GM23338 (cell line): Measurements from ENCODE around the gene PCDHGA1. TPM values are rescaled to one million over a fixed set of nuclear protein-coding genes. Genes with fewer than 3 reads are reported as not detected.

Experiments
- ATAC-seq: fragments of 200-7000 bp; cut with Tn5 transposase; 3 replicates; pipeline ENCODE4 v1.9.1; 2020
- DNase-seq: peaks from one replicate; pipeline ENCODE4 v3.0.0-alpha.2; 2015; ENCODE audit warnings: low spot score
- H2AFZ ChIP-seq: fragments of 200-600 bp; sonication (generic); 2 replicates; pipeline ENCODE4 v1.8.0; 2016; ENCODE audit warnings: antibody characterized with exemption, mild to moderate bottlenecking, moderate library complexity
- H3F3A ChIP-seq: fragments of 200-600 bp; sonication (generic); replicated peaks from 2 replicates; pipeline ENCODE4 v1.8.0; 2017; ENCODE audit warnings: antibody characterized with exemption, mixed run types, low read depth
- H3K27ac ChIP-seq: fragments of 200-600 bp; sonication (generic); 2 replicates; pipeline ENCODE4 v1.6.1; 2016; ENCODE audit warnings: low read depth
- H3K27me3 ChIP-seq: fragments of 200-600 bp; sonication (generic); 2 replicates; pipeline ENCODE4 v1.8.0; 2016; ENCODE audit warnings: mild to moderate bottlenecking, mixed run types, moderate library complexity; ENCODE audit not compliant: insufficient read depth
- H3K36me3 ChIP-seq: fragments of 200-600 bp; sonication (generic); 2 replicates; pipeline ENCODE4 v1.8.0; 2016; ENCODE audit warnings: mild to moderate bottlenecking; ENCODE audit not compliant: insufficient read depth
- H3K4me1 ChIP-seq: fragments of 200-600 bp; sonication (generic); 2 replicates; pipeline ENCODE4 v1.8.0; 2016; ENCODE audit warnings: mild to moderate bottlenecking, moderate library complexity; ENCODE audit not compliant: insufficient read depth
- H3K4me2 ChIP-seq: fragments of 200-600 bp; sonication (generic); 2 replicates; pipeline ENCODE4 v1.7.1; 2017; ENCODE audit warnings: mixed run types
- H3K4me3 ChIP-seq: fragments of 200-600 bp; sonication (generic); 2 replicates; pipeline ENCODE4 v1.6.1; 2016; ENCODE audit warnings: mixed run types
- H3K79me2 ChIP-seq: fragments of 200-600 bp; sonication (generic); replicated peaks from 2 replicates; pipeline ENCODE4 v1.8.0; 2017; ENCODE audit warnings: mild to moderate bottlenecking; ENCODE audit not compliant: insufficient read depth
- H3K9me2 ChIP-seq: fragments of 200-600 bp; sonication (generic); 2 replicates; pipeline ENCODE4 v1.8.0; 2017; ENCODE audit not compliant: insufficient read depth
- H4K20me1 ChIP-seq: fragments of 200-600 bp; sonication (generic); replicated peaks from 2 replicates; pipeline ENCODE4 v1.8.0; 2017; ENCODE audit warnings: mild to moderate bottlenecking; ENCODE audit not compliant: insufficient read depth
- H3K27ac Mint-ChIP-seq: 2 replicates; pipeline ENCODE4 v1.8.0; 2020; ENCODE audit warnings: inconsistent platforms, mild to moderate bottlenecking, moderate library complexity, mixed read lengths
- H3K27me3 Mint-ChIP-seq: 3 replicates; pipeline ENCODE4 v1.8.0; 2022; ENCODE audit warnings: low read depth, mild to moderate bottlenecking, moderate library complexity, mixed read lengths, inconsistent platforms; ENCODE audit not compliant: insufficient read depth, poor library complexity
- H3K36me3 Mint-ChIP-seq: 3 replicates; pipeline ENCODE4 v1.8.0; 2021; ENCODE audit warnings: low read depth, mild to moderate bottlenecking, inconsistent platforms, moderate library complexity, mixed read lengths
- H3K4me1 Mint-ChIP-seq: 3 replicates; pipeline ENCODE4 v1.8.0; 2020; ENCODE audit warnings: mild to moderate bottlenecking, inconsistent platforms, mixed read lengths
- H3K4me3 Mint-ChIP-seq: 3 replicates; pipeline ENCODE4 v1.8.0; 2021; ENCODE audit warnings: moderate library complexity, mild to moderate bottlenecking, inconsistent platforms, mixed read lengths
- H3K9me3 Mint-ChIP-seq: 3 replicates; pipeline ENCODE4 v1.8.0; 2020; ENCODE audit warnings: moderate library complexity, mild to moderate bottlenecking, inconsistent platforms, mixed read lengths
- CREB1 ChIP-seq: fragments of 250-450 bp; sonication (Bioruptor Pico); IDR thresholded peaks from 2 replicates; pipeline ENCODE4 v1.5.0; 2020; ENCODE audit warnings: low read depth, mild to moderate bottlenecking, moderate library complexity
- EZH2 ChIP-seq: fragments of 200-600 bp; sonication (generic); IDR thresholded peaks from one replicate; pipeline ENCODE4 v1.8.0; 2017; ENCODE audit warnings: antibody characterized with exemption, mild to moderate bottlenecking, low read depth; ENCODE audit not compliant: unreplicated experiment
- EZH2phosphoT487 ChIP-seq: fragments of 200-600 bp; sonication (generic); IDR thresholded peaks from one replicate; pipeline ENCODE4 v1.8.1; 2018; ENCODE audit warnings: antibody characterized with exemption; ENCODE audit not compliant: unreplicated experiment
- JUNB ChIP-seq: IDR thresholded peaks from one replicate; pipeline ENCODE4 v1.6.1; 2016; ENCODE audit warnings: antibody characterized with exemption; ENCODE audit not compliant: unreplicated experiment
- NANOG ChIP-seq: IDR thresholded peaks from 2 replicates; pipeline ENCODE4 v1.6.1; 2016; ENCODE audit warnings: antibody characterized with exemption, borderline replicate concordance
- POLR2AphosphoS5 ChIP-seq: IDR thresholded peaks from 2 replicates; pipeline ENCODE4 v1.6.1; 2016; ENCODE audit warnings: antibody characterized with exemption, low read depth
- STAT1 ChIP-seq: IDR thresholded peaks from one replicate; pipeline ENCODE4 v1.6.1; 2016; ENCODE audit warnings: antibody characterized with exemption; ENCODE audit not compliant: unreplicated experiment
- ZNF114 ChIP-seq: fragments of 250-450 bp; sonication (Bioruptor Pico); IDR thresholded peaks from 2 replicates; pipeline ENCODE4 v1.5.0; 2020; ENCODE audit warnings: mild to moderate bottlenecking, moderate library complexity
- ZNF331 ChIP-seq: fragments of 250-450 bp; sonication (Bioruptor Pico); IDR thresholded peaks from 2 replicates; pipeline ENCODE4 v1.5.0; 2020; ENCODE audit warnings: low read depth, mild to moderate bottlenecking, moderate library complexity
- polyA plus RNA-seq: library from polyadenylated mRNA; unstranded; fragments of >200 nt; fragmentation: Nextera tagmentation; extraction: Ambion mirVana; gene quantifications from 2 replicates; pipeline ENCODE4 v1.2.1, GENCODE V29; 2016
- total RNA-seq: library from RNA; depleted of rRNA; stranded (reverse); fragments of >200 nt; shearing (Covaris generic); gene quantifications from 2 replicates; pipeline ENCODE4 v1.2.3, GENCODE V29; 2014
- TF ChIP-seq, protein P1 (sequence below): fragments of 250-450 bp; sonication (Bioruptor Pico); IDR thresholded peaks from 2 replicates; pipeline ENCODE4 v1.5.0; 2020; ENCODE audit warnings: mild to moderate bottlenecking, moderate library complexity
- TF ChIP-seq, protein P2 (sequence below): IDR thresholded peaks from one replicate; pipeline ENCODE4 v1.6.1; 2018; ENCODE audit warnings: antibody characterized with exemption; ENCODE audit not compliant: unreplicated experiment
- TF ChIP-seq, protein P3 (sequence below): IDR thresholded peaks from 2 replicates; pipeline ENCODE4 v1.6.1; 2016; ENCODE audit warnings: antibody characterized with exemption
- TF ChIP-seq, protein P4 (sequence below), 2 experiments: fragments of 200-600 bp in 1 of 2; sonication (generic) in 1 of 2; conservative IDR thresholded peaks; 2 replicates each; pipeline versions ENCODE4 v1.5.1 to v1.6.1; 2016 to 2017; ENCODE audit warnings: antibody characterized with exemption in 2 of 2, low read depth in 2 of 2, mild to moderate bottlenecking in 2 of 2, moderate library complexity in 1 of 2

Gene PCDHGA1
- total and polyA plus RNA-seq, 2 experiments from 2014 or later = 0.39 to 1.7 TPM

DNA sequence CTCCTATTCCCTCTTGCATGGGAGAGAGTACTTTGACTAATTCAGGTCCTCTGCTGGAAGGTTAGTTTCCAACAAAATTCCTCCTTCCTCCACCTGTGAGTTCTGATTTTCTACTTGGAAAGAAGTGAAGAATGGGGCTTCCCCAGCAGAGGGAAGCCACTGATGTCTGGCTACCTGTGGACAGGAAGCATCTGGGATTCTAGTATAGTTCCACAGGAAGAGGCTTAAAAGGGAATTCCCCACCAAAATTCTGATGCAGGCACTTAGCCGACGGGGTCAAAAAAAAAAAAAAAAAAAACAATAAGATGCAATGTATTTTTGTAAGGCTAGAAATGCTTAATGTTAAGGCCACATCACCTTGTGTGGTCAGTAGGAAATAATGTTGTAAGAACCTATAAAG, 192.0 kb downstream of the PCDHGA1 start:
- no peaks in the 10 kb centered on the region for H3K9me3 Mint-ChIP-seq
- H3K27ac ChIP-seq = no peak overlapping the region
- H3K9me2 ChIP-seq = no peaks in the 10 kb centered on the region
- H3K4me1 ChIP-seq = peaks cover 11% of the 10 kb centered on the region
- no peak overlapping the region for H3K4me3 ChIP-seq
- no peak overlapping the region for H2AFZ ChIP-seq
- H3F3A ChIP-seq = peaks cover 9% of the 10 kb centered on the region; the same call in 1 of the 2 replicates
- no peak overlapping the region for H3K27ac Mint-ChIP-seq
- H3K36me3 ChIP-seq = peaks cover 25% of the 10 kb centered on the region
- H3K27me3 ChIP-seq = no peaks in the 10 kb centered on the region
- no peak overlapping the region for H3K4me2 ChIP-seq
- ATAC-seq = no peak
- peaks cover 76% of the 10 kb centered on the region for H3K36me3 Mint-ChIP-seq
- H3K4me3 Mint-ChIP-seq = no peak overlapping the region
- DNase-seq = no peak
- TF ChIP-seq JUNB = no peak
- TF ChIP-seq, protein P1, sequence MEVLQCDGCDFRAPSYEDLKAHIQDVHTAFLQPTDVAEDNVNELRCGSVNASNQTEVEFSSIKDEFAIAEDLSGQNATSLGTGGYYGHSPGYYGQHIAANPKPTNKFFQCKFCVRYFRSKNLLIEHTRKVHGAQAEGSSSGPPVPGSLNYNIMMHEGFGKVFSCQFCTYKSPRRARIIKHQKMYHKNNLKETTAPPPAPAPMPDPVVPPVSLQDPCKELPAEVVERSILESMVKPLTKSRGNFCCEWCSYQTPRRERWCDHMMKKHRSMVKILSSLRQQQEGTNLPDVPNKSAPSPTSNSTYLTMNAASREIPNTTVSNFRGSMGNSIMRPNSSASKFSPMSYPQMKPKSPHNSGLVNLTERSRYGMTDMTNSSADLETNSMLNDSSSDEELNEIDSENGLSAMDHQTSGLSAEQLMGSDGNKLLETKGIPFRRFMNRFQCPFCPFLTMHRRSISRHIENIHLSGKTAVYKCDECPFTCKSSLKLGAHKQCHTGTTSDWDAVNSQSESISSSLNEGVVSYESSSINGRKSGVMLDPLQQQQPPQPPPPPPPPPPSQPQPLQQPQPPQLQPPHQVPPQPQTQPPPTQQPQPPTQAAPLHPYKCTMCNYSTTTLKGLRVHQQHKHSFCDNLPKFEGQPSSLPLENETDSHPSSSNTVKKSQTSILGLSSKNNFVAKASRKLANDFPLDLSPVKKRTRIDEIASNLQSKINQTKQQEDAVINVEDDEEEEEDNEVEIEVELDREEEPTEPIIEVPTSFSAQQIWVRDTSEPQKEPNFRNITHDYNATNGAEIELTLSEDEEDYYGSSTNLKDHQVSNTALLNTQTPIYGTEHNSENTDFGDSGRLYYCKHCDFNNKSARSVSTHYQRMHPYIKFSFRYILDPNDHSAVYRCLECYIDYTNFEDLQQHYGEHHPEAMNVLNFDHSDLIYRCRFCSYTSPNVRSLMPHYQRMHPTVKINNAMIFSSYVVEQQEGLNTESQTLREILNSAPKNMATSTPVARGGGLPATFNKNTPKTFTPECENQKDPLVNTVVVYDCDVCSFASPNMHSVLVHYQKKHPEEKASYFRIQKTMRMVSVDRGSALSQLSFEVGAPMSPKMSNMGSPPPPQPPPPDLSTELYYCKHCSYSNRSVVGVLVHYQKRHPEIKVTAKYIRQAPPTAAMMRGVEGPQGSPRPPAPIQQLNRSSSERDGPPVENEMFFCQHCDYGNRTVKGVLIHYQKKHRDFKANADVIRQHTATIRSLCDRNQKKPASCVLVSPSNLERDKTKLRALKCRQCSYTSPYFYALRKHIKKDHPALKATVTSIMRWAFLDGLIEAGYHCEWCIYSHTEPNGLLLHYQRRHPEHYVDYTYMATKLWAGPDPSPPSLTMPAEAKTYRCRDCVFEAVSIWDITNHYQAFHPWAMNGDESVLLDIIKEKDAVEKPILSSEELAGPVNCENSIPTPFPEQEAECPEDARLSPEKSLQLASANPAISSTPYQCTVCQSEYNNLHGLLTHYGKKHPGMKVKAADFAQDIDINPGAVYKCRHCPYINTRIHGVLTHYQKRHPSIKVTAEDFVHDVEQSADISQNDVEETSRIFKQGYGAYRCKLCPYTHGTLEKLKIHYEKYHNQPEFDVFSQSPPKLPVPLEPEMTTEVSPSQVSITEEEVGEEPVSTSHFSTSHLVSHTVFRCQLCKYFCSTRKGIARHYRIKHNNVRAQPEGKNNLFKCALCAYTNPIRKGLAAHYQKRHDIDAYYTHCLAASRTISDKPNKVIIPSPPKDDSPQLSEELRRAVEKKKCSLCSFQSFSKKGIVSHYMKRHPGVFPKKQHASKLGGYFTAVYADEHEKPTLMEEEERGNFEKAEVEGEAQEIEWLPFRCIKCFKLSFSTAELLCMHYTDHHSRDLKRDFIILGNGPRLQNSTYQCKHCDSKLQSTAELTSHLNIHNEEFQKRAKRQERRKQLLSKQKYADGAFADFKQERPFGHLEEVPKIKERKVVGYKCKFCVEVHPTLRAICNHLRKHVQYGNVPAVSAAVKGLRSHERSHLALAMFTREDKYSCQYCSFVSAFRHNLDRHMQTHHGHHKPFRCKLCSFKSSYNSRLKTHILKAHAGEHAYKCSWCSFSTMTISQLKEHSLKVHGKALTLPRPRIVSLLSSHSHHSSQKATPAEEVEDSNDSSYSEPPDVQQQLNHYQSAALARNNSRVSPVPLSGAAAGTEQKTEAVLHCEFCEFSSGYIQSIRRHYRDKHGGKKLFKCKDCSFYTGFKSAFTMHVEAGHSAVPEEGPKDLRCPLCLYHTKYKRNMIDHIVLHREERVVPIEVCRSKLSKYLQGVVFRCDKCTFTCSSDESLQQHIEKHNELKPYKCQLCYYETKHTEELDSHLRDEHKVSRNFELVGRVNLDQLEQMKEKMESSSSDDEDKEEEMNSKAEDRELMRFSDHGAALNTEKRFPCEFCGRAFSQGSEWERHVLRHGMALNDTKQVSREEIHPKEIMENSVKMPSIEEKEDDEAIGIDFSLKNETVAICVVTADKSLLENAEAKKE (CRISPR knock-in tag) = no peak
- TF ChIP-seq EZH2phosphoT487 = no peak
- TF ChIP-seq, protein P2, sequence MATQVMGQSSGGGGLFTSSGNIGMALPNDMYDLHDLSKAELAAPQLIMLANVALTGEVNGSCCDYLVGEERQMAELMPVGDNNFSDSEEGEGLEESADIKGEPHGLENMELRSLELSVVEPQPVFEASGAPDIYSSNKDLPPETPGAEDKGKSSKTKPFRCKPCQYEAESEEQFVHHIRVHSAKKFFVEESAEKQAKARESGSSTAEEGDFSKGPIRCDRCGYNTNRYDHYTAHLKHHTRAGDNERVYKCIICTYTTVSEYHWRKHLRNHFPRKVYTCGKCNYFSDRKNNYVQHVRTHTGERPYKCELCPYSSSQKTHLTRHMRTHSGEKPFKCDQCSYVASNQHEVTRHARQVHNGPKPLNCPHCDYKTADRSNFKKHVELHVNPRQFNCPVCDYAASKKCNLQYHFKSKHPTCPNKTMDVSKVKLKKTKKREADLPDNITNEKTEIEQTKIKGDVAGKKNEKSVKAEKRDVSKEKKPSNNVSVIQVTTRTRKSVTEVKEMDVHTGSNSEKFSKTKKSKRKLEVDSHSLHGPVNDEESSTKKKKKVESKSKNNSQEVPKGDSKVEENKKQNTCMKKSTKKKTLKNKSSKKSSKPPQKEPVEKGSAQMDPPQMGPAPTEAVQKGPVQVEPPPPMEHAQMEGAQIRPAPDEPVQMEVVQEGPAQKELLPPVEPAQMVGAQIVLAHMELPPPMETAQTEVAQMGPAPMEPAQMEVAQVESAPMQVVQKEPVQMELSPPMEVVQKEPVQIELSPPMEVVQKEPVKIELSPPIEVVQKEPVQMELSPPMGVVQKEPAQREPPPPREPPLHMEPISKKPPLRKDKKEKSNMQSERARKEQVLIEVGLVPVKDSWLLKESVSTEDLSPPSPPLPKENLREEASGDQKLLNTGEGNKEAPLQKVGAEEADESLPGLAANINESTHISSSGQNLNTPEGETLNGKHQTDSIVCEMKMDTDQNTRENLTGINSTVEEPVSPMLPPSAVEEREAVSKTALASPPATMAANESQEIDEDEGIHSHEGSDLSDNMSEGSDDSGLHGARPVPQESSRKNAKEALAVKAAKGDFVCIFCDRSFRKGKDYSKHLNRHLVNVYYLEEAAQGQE = no peak
- no peak for TF ChIP-seq NANOG
- TF ChIP-seq POLR2AphosphoS5 = no peak
- no peak for TF ChIP-seq ZNF331 (CRISPR knock-in tag)
- TF ChIP-seq, protein P3, sequence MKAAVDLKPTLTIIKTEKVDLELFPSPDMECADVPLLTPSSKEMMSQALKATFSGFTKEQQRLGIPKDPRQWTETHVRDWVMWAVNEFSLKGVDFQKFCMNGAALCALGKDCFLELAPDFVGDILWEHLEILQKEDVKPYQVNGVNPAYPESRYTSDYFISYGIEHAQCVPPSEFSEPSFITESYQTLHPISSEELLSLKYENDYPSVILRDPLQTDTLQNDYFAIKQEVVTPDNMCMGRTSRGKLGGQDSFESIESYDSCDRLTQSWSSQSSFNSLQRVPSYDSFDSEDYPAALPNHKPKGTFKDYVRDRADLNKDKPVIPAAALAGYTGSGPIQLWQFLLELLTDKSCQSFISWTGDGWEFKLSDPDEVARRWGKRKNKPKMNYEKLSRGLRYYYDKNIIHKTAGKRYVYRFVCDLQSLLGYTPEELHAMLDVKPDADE = no peak
- TF ChIP-seq CREB1 (CRISPR knock-in tag) = no peak
- TF ChIP-seq, protein P4, sequence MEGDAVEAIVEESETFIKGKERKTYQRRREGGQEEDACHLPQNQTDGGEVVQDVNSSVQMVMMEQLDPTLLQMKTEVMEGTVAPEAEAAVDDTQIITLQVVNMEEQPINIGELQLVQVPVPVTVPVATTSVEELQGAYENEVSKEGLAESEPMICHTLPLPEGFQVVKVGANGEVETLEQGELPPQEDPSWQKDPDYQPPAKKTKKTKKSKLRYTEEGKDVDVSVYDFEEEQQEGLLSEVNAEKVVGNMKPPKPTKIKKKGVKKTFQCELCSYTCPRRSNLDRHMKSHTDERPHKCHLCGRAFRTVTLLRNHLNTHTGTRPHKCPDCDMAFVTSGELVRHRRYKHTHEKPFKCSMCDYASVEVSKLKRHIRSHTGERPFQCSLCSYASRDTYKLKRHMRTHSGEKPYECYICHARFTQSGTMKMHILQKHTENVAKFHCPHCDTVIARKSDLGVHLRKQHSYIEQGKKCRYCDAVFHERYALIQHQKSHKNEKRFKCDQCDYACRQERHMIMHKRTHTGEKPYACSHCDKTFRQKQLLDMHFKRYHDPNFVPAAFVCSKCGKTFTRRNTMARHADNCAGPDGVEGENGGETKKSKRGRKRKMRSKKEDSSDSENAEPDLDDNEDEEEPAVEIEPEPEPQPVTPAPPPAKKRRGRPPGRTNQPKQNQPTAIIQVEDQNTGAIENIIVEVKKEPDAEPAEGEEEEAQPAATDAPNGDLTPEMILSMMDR (conservative IDR thresholded peaks at IDR 0.05; ENCODE audit: low read depth in 2 of 2) = no peak
- TF ChIP-seq EZH2 = no peak
- TF ChIP-seq ZNF114 = no peak
- TF ChIP-seq STAT1 = no peak
- peaks cover 3% of the 10 kb centered on the region for H3K27me3 Mint-ChIP-seq
- H3K79me2 ChIP-seq = 0 out of 2 replicates have a peak, but pooled peaks cover 6% of the 10 kb centered on the region
- peaks cover 4% of the 10 kb centered on the region for H4K20me1 ChIP-seq
- peaks cover 22% of the 10 kb centered on the region for H3K4me1 Mint-ChIP-seq
